Measurements from ENCODE around the gene ID3. TPM values are rescaled to one million over a fixed set of nuclear protein-coding genes. Genes with fewer than 3 reads are reported as not detected.

Gene ID3
- total RNA-seq, 2 donors from 2014 or later, result 65.9 to 118 TPM

DNA sequence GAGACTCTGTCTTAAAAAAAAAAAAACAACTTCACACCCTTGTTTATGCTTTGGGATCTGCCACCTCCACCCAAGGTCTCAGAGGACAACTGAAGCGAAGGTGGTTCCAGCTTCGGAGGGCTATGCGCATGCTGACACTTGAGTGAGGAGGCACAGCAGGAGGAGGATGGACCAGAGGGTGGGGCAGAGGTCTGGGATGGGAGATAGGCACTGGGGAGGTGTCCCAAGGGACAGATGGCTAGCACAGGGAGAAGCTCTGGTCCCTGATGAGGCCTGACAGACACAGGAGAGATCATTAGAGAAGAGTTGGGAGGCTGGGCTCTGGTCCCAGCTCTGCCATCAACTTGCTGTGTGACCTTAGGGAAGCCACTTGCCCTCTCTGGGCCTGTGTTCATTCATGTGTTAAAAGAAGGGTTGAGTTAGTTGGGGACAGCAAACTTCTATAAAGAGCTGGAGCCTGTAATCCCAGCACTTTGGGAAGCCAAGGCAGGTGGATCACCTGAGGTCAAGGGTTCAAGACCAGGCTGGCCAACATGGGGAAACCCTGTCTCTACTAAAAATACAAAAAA is 45.1 kb downstream of the ID3 start:
- no peak for ATAC-seq
- H3K4me1 ChIP-seq, result no peaks in the 10 kb centered on the region
- H3K4me3 ChIP-seq, result no peak overlapping the region
- no peak for DNase-seq
- intact Hi-C loops (cut with DNase I), result no loop called here
- H3K9me3 ChIP-seq, result no peaks in the 10 kb centered on the region
- H3K27me3 ChIP-seq, result no peaks in the 10 kb centered on the region
- no peak for TF ChIP-seq CTCF (IDR thresholded peaks at IDR 0.05)
- TF ChIP-seq POLR2A (IDR thresholded peaks at IDR 0.05), result no peak
- H3K36me3 ChIP-seq (replicated peaks in 1 of 2; ENCODE audit: insufficient read depth in 1 of 2, low read depth in 2 of 2), result no peaks in the 10 kb centered on the region
- no peak overlapping the region for H3K27ac ChIP-seq
- WGBS, 2 donors, result 85 to 92% methylated on average over 3 of the region's 3 CpGs

GRCh38 chr1:23509896-23510295 is 49.4 kb downstream of the ID3 start:
- Histone ChIP-seq H3K27ac (no peak overlapping the region), H3K9me3 (no peaks in the 10 kb centered on the region), H3K4me3 (no peak overlapping the region), H3K36me3 (replicated peaks in 1 of 2; ENCODE audit: insufficient read depth in 1 of 2, low read depth in 2 of 2) (no peaks in the 10 kb centered on the region), H3K4me1 (no peaks in the 10 kb centered on the region), H3K27me3 (no peaks in the 10 kb centered on the region)
- ATAC-seq (no peak), DNase-seq (no peak)
- intact Hi-C loops (cut with DNase I), result no loop called here
- no peak for TF ChIP-seq POLR2A (IDR thresholded peaks at IDR 0.05)
- no peak for TF ChIP-seq CTCF (IDR thresholded peaks at IDR 0.05)
- 82 to 93% methylated on average over 9 to 15 of the region's 15 CpGs for WGBS, 2 donors

Other genes starting within 250 kb of the ID3 start
- gene HNRNPR, start 215.2 kb downstream of the ID3 start, total RNA-seq, result 10 to 100 TPM; 34.2 to 41.2 TPM
- 10 to 100 TPM in 1 of 2 donors, 1 to 10 TPM in 1; 8.6 to 18.5 TPM for gene ZNF436, start 189.7 kb downstream of the ID3 start, total RNA-seq
- 100 to 1,000 TPM; 110 to 140 TPM for gene TCEA3, start 134.8 kb downstream of the ID3 start, total RNA-seq
- gene ASAP3, start 75.3 kb downstream of the ID3 start, total RNA-seq, result 10 to 100 TPM; 27.4 to 39.4 TPM
- under 1 TPM in 1 of 2 donors, not detected in 1; under 0.01 TPM for gene E2F2, start 28.3 kb downstream of the ID3 start, total RNA-seq
- gene RPL11, start 132.3 kb upstream of the ID3 start, total RNA-seq, result 100 to 1,000 TPM; 553 to 720 TPM
- gene ELOA, start 184.0 kb upstream of the ID3 start, total RNA-seq, result 10 to 100 TPM; 22.6 to 28.0 TPM
- 10 to 100 TPM; 31.9 to 32.3 TPM for gene PITHD1, start 218.9 kb upstream of the ID3 start, total RNA-seq
- gene LYPLA2, start 231.6 kb upstream of the ID3 start, total RNA-seq, result 10 to 100 TPM; 20.4 to 28.5 TPM
- 10 to 100 TPM; 29.3 to 32.7 TPM for gene GALE, start 241.3 kb upstream of the ID3 start, total RNA-seq